Measurements from ENCODE around the gene NFX1. TPM values are rescaled to one million over a fixed set of nuclear protein-coding genes. Genes with fewer than 3 reads are reported as not detected.
"Not testable (repeated sequence)": the region's sequence is repeated elsewhere in the genome, so short reads cannot be mapped to it uniquely, and the experiment has no call there.

Gene NFX1
- total RNA-seq, 1 donor from 2014 or later = 33.2 TPM

DNA sequence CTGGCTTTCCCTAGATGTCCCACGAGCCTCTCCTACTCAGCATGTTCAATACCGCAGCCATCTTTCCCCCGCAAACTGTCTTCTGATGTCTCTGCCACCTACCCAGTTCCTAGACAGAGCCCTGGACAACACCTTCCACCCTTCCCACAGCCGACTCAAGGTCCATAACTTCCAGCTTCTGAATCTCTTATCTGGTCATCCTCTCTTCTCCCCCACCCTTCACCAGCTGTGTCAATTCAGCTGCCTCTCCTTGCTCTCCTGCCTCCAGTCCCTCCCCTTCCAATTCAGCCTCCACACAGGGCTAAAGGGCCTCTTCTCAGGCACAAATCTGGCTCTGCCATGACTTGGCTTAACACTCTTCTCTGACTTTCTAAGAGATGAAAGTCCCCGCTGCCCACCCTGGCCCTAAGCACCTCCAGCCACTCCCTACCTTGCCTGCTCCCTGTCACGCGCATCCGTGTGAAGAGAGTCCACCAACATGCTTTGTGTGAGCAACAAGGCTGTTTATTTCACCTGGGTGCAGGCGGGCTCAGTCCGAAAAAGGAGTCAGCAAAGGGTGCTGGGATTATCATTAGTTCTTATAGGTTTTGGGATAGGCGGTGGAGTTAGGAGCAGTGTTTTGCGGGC lies 86.9 kb downstream of the NFX1 start:
- Mint-ChIP-seq H3K36me3 (ENCODE audit: low read depth) (no peaks in the 10 kb centered on the region), H3K27me3 (ENCODE audit: low read depth) (no peaks in the 10 kb centered on the region), H3K9me3 (no peaks in the 10 kb centered on the region), H3K4me1 (peaks cover 36% of the 10 kb centered on the region), H3K4me3 (peak overlapping the region; percentile 24), H3K27ac (ENCODE audit: unreplicated experiment) (peak overlapping the region; percentile 73)
- DNase-seq (ENCODE audit: low read depth, low spot score) = no peak
- TF ChIP-seq, protein P1, sequence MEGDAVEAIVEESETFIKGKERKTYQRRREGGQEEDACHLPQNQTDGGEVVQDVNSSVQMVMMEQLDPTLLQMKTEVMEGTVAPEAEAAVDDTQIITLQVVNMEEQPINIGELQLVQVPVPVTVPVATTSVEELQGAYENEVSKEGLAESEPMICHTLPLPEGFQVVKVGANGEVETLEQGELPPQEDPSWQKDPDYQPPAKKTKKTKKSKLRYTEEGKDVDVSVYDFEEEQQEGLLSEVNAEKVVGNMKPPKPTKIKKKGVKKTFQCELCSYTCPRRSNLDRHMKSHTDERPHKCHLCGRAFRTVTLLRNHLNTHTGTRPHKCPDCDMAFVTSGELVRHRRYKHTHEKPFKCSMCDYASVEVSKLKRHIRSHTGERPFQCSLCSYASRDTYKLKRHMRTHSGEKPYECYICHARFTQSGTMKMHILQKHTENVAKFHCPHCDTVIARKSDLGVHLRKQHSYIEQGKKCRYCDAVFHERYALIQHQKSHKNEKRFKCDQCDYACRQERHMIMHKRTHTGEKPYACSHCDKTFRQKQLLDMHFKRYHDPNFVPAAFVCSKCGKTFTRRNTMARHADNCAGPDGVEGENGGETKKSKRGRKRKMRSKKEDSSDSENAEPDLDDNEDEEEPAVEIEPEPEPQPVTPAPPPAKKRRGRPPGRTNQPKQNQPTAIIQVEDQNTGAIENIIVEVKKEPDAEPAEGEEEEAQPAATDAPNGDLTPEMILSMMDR (conservative IDR thresholded peaks at IDR 0.05) = no peak

DNA sequence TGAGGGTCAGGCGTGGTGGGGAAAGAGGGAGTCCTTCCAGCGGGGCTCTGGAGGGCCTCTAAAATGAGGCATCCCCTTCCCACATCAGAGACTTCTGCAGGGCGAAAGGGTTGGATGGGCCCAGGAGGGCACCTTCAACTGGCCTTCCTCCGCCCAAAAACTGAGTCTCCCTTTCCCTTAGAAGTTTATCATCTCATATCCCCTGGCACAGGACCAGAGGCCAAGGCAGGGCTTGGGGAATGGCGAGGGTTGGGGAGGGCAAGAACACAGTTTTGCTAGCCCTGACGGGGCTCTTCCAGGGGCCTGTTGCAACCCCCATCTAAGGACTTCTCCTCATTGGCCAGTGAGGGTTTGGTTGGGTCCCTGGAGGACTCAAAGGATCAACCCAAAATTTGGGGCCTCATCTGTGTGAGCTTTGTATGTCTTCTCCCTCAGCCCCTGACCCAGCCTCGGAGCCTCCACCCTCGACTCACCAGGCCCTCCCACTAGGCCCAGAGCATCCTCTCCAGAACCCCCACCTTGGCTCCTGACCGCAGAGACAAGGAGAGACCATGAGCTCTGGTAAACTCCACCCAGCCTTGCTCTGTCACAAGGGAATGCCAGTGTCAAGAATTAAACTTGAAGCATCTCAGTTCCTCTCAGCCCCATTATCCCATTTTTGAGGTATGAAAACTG lies 87.9 kb downstream of the NFX1 start:
- Mint-ChIP-seq H3K27me3 (ENCODE audit: low read depth) (no peaks in the 10 kb centered on the region), H3K9me3 (no peaks in the 10 kb centered on the region), H3K4me1 (peaks cover 36% of the 10 kb centered on the region), H3K36me3 (ENCODE audit: low read depth) (no peaks in the 10 kb centered on the region), H3K27ac (ENCODE audit: unreplicated experiment) (no peak overlapping the region), H3K4me3 (no peak overlapping the region)
- TF ChIP-seq, protein P1 (conservative IDR thresholded peaks at IDR 0.05) = no peak
- DNase-seq (ENCODE audit: low read depth, low spot score) = no peak

DNA sequence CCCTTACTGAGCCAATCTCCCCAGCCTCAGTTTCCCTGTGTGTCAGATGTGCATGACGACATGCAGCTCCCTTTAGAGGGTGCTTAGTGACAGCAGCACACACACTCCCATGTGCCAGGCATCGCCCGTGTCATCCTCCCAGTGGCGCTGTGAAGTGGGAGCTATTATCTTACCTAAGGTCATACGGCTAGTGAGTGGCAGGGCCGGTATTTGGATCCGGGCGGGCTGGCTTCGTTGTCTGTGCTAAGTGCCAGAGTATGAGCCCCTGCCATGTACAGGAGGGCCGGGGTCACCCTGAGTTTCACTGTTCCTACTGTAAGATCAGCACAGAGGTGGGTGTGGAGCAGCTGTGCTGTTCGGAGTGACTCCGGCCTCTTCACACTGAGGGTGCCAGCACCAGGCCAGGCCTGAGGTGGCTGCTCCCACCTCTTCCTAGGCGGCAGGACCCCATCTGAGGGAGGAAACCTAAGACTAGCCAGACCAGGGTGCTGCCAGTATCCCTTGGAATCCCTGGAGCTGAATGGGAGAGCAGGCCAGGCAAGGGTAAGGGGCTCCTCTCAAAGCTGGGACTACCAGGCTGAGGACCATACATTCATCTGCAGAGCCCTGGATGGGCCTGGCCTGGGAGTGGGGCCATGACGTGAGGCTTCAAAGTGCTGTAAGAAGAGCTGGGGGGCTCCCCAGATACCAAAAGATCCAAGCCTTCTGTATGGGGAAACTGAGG lies 89.5 kb downstream of the NFX1 start:
- no peaks in the 10 kb centered on the region for H3K27me3 Mint-ChIP-seq (ENCODE audit: low read depth)
- peaks cover 42% of the 10 kb centered on the region for H3K4me1 Mint-ChIP-seq
- DNase-seq (ENCODE audit: low read depth, low spot score) = no peak
- H3K4me3 Mint-ChIP-seq = peak overlapping the region; percentile 54
- H3K27ac Mint-ChIP-seq (ENCODE audit: unreplicated experiment) = peak overlapping the region; percentile 27
- no peaks in the 10 kb centered on the region for H3K36me3 Mint-ChIP-seq (ENCODE audit: low read depth)
- TF ChIP-seq, protein P1 (conservative IDR thresholded peaks at IDR 0.05) = no peak
- H3K9me3 Mint-ChIP-seq = no peaks in the 10 kb centered on the region

DNA sequence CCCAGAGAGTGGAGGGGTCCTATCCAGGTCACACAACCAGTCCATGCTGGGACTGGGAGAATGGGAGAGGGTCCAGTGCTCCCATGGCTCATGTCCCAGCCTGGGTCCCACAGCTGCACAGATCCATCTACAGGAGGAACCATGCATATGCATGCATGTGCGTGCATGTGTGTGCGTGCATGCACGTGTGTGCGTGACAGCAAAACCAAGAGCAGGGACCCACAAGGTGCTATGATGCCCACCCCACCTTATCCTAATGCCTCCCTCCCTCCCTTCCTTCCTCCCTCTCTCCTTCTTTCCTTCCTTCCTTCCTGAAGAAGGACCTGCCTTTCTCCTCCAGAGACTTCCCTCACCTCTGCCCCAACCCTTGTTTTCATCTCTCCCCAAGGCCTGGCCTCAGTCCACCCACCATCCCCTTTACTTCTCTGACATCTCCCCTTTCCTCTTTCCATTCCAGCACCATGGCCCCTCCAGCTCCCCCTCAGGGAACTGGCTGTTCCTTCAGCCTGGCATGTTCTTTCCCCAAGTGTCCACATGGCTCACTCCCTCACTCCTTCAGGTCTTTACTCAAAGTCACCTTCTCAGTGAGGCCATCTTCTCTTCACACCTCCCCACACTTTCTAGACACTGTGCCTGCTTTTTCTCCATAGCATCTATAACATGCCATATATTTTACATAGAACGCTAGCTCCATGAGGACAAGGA lies 90.2 kb downstream of the NFX1 start:
- H3K36me3 Mint-ChIP-seq (ENCODE audit: low read depth) = no peaks in the 10 kb centered on the region
- no peak overlapping the region for H3K4me3 Mint-ChIP-seq
- DNase-seq (ENCODE audit: low read depth, low spot score) = no peak
- H3K27me3 Mint-ChIP-seq (ENCODE audit: low read depth) = no peaks in the 10 kb centered on the region
- no peaks in the 10 kb centered on the region for H3K9me3 Mint-ChIP-seq
- H3K27ac Mint-ChIP-seq (ENCODE audit: unreplicated experiment) = no peak overlapping the region
- H3K4me1 Mint-ChIP-seq = peaks cover 35% of the 10 kb centered on the region
- TF ChIP-seq, protein P1 (conservative IDR thresholded peaks at IDR 0.05) = no peak

- H3K36me3 Mint-ChIP-seq (ENCODE audit: low read depth) = no peaks in the 10 kb centered on the region
- DNase-seq (ENCODE audit: low read depth, low spot score) = no peak
- TF ChIP-seq, protein P1 (conservative IDR thresholded peaks at IDR 0.05) = no peak
- no peaks in the 10 kb centered on the region for H3K9me3 Mint-ChIP-seq
- peaks cover 27% of the 10 kb centered on the region for H3K4me1 Mint-ChIP-seq
- H3K27me3 Mint-ChIP-seq (ENCODE audit: low read depth) = no peaks in the 10 kb centered on the region
- no peak overlapping the region for H3K4me3 Mint-ChIP-seq
- peak overlapping the region; percentile 16 for H3K27ac Mint-ChIP-seq (ENCODE audit: unreplicated experiment)
Measured at GRCh38 chr9:33381231-33381791, 91.0 kb downstream of the NFX1 start.

GRCh38 chr9:33382397-33382796 lies 92.1 kb downstream of the NFX1 start:
- H3K9me3 Mint-ChIP-seq; H3K27ac Mint-ChIP-seq (ENCODE audit: unreplicated experiment); DNase-seq (ENCODE audit: low read depth, low spot score); H3K4me3 Mint-ChIP-seq; H3K27me3 Mint-ChIP-seq (ENCODE audit: low read depth); H3K36me3 Mint-ChIP-seq (ENCODE audit: low read depth): not testable (repeated sequence)
- H3K4me1 Mint-ChIP-seq = peaks cover 20% of the 10 kb centered on the region

- not testable (repeated sequence) for H3K36me3 Mint-ChIP-seq (ENCODE audit: low read depth); H3K27ac Mint-ChIP-seq (ENCODE audit: unreplicated experiment); H3K27me3 Mint-ChIP-seq (ENCODE audit: low read depth); H3K9me3 Mint-ChIP-seq; H3K4me3 Mint-ChIP-seq; DNase-seq (ENCODE audit: low read depth, low spot score)
- H3K4me1 Mint-ChIP-seq = peaks cover 24% of the 10 kb centered on the region
Measured at GRCh38 chr9:33383396-33383795, 93.1 kb downstream of the NFX1 start.

GRCh38 chr9:33385536-33385935 lies 95.2 kb downstream of the NFX1 start:
- H3K36me3 Mint-ChIP-seq (ENCODE audit: low read depth); H3K27ac Mint-ChIP-seq (ENCODE audit: unreplicated experiment): not testable (repeated sequence)

More at GRCh38 chr9:33385536-33385935, 95.2 kb downstream of the NFX1 start:
- not testable (repeated sequence) for H3K27me3 Mint-ChIP-seq (ENCODE audit: low read depth); DNase-seq (ENCODE audit: low read depth, low spot score); H3K4me3 Mint-ChIP-seq; H3K9me3 Mint-ChIP-seq
- peaks cover 34% of the 10 kb centered on the region for H3K4me1 Mint-ChIP-seq
